Cardiac muscle cell (in vitro differentiated cells and primary cell): ENCODE measurements around the gene TGM5. TPM values are rescaled to one million over a fixed set of nuclear protein-coding genes. Genes with fewer than 3 reads are reported as not detected.

Experiments
- DNase-seq, 2 donors: peaks; one replicate each; pipeline versions ENCODE4 v3.0.0 to v3.0.0-alpha.2; 2010 to 2017; ENCODE audit warnings: low read depth in 1 of 2, low spot score in 1 of 2
- H3K27ac ChIP-seq: fragments of 200-600 bp; sonication (generic); 2 replicates; pipeline ENCODE4 v1.5.1; 2016
- H3K27me3 ChIP-seq: fragments of 200-600 bp; sonication (generic); 2 replicates; pipeline ENCODE4 v1.6.0; 2016; ENCODE audit warnings: control low read depth
- H3K36me3 ChIP-seq: fragments of 200-600 bp; sonication (generic); 2 replicates; pipeline ENCODE4 v1.5.1; 2016; ENCODE audit warnings: control low read depth
- H3K4me1 ChIP-seq: fragments of 200-600 bp; sonication (generic); 2 replicates; pipeline ENCODE4 v1.8.1; 2017; ENCODE audit warnings: low read depth, mild to moderate bottlenecking, mixed run types
- H3K4me3 ChIP-seq: fragments of 200-600 bp; sonication (generic); 2 replicates; pipeline ENCODE4 v1.5.1; 2016; ENCODE audit warnings: mild to moderate bottlenecking
- H3K9me3 ChIP-seq: fragments of 200-600 bp; sonication (generic); 2 replicates; pipeline ENCODE4 v1.5.1; 2017; ENCODE audit warnings: low read depth, mild to moderate bottlenecking, control low read depth
- CTCF ChIP-seq: IDR thresholded peaks from 2 replicates; pipeline ENCODE4 v1.5.1; 2012; ENCODE audit warnings: low read depth, mild to moderate bottlenecking, low read length
- polyA plus RNA-seq: library from polyadenylated mRNA; unstranded; fragments of >200 nt; fragmentation: Nextera tagmentation; extraction: Ambion mirVana; gene quantifications from 2 replicates; pipeline ENCODE4 v1.2.1, GENCODE V29; 2016
- total RNA-seq: library from RNA; depleted of rRNA; stranded (reverse); fragments of >200 nt; gene quantifications from 2 replicates; pipeline ENCODE4 v1.2.3, GENCODE V29; 2016

TGM5 gene
- total and polyA plus RNA-seq, 2 experiments from 2014 or later = not detected

- peak overlapping the region; percentile 58 for H3K4me3 ChIP-seq
- H3K27me3 ChIP-seq = no peaks in the 10 kb centered on the region
- TF ChIP-seq CTCF = no peak
- peaks cover 2% of the 10 kb centered on the region for H3K4me1 ChIP-seq
- peak overlapping the region; percentile 6 for H3K27ac ChIP-seq
- H3K36me3 ChIP-seq = peaks cover 3% of the 10 kb centered on the region
- H3K9me3 ChIP-seq = no peaks in the 10 kb centered on the region
- no peak for DNase-seq
Measured at GRCh38 chr15:43184407-43185124, 82.2 kb downstream of the TGM5 start.

GRCh38 chr15:43183270-43183669, 83.5 kb downstream of the TGM5 start:
- no peak overlapping the region for H3K27ac ChIP-seq
- TF ChIP-seq CTCF = no peak
- peaks cover under 1% of the 10 kb centered on the region for H3K36me3 ChIP-seq
- no peak for DNase-seq
- no peaks in the 10 kb centered on the region for H3K27me3 ChIP-seq
- H3K4me1 ChIP-seq = peaks cover 2% of the 10 kb centered on the region
- no peak overlapping the region for H3K4me3 ChIP-seq
- no peaks in the 10 kb centered on the region for H3K9me3 ChIP-seq

Other genes starting within 250 kb of the TGM5 start
- gene UBR1, start 160.9 kb downstream of the TGM5 start, total RNA-seq = 20.6 and 22.2 TPM in 2 replicates
- 15.1 and 17.8 TPM in 2 replicates for gene UBR1, start 160.9 kb downstream of the TGM5 start, polyA plus RNA-seq
- 8.6 and 9.1 TPM in 2 replicates for gene TMEM62, start 133.3 kb downstream of the TGM5 start, total RNA-seq
- gene TMEM62, start 133.3 kb downstream of the TGM5 start, polyA plus RNA-seq = 7.8 and 9.1 TPM in 2 replicates
- gene CCNDBP1, start 81.5 kb downstream of the TGM5 start, total RNA-seq = 77.4 and 117 TPM in 2 replicates
- gene CCNDBP1, start 81.5 kb downstream of the TGM5 start, polyA plus RNA-seq = 82.4 and 104 TPM in 2 replicates
- 0.12 and 0.39 TPM in 2 replicates for gene EPB42, start 45.9 kb downstream of the TGM5 start, total RNA-seq
- gene EPB42, start 45.9 kb downstream of the TGM5 start, polyA plus RNA-seq = 0.94 TPM in 1 of 2 replicates, not detected in the other
- gene TGM7, start 35.3 kb upstream of the TGM5 start, total RNA-seq = not detected in 2 replicates
- not detected in 2 replicates for gene TGM7, start 35.3 kb upstream of the TGM5 start, polyA plus RNA-seq
- 5.3 and 8.2 TPM in 2 replicates for gene LCMT2, start 63.6 kb upstream of the TGM5 start, total RNA-seq
- 7.7 and 11.6 TPM in 2 replicates for gene LCMT2, start 63.6 kb upstream of the TGM5 start, polyA plus RNA-seq
- gene ZSCAN29, start 104.1 kb upstream of the TGM5 start, total RNA-seq = 27.1 and 29.8 TPM in 2 replicates
- 10.9 and 13.7 TPM in 2 replicates for gene ZSCAN29, start 104.1 kb upstream of the TGM5 start, polyA plus RNA-seq
- 7.1 and 10.7 TPM in 2 replicates for gene TUBGCP4, start 104.2 kb upstream of the TGM5 start, total RNA-seq
- gene TUBGCP4, start 104.2 kb upstream of the TGM5 start, polyA plus RNA-seq = 16.3 and 19.1 TPM in 2 replicates
- gene TP53BP1, start 226.2 kb upstream of the TGM5 start, total RNA-seq = 72.1 and 84.1 TPM in 2 replicates
- gene TP53BP1, start 226.2 kb upstream of the TGM5 start, polyA plus RNA-seq = 41.0 and 41.1 TPM in 2 replicates